Measurements from ENCODE around the gene STAMBPL1.

DNA sequence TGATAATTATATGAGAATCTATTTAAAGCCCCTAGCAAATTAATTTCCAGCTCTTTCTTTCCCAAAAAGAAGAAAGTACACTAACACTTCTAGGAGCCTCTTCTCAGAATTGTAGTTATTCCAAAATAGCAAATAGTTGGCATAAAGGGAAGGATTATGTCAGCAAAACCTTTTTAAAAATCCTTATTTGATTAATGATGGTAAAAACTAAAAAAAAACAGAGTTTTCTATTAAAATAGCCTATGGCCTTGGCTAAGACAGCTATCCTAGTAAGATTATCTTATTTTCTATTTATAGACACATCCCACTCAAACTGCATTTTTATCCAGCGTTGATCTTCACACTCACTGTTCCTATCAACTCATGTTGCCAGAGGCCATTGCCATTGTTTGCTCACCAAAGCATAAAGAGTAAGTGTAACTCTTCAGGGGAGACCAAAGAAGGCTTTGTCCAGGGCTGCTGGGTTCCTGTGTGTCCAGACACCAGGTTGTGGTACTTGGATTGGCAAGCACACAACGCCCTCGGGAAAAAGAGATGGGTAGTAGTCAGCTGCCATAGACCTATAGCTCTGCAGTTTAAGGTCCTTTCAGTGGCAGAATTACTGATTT, 41.0 kb downstream of the STAMBPL1 start:
- TF ChIP-seq, protein P1, sequence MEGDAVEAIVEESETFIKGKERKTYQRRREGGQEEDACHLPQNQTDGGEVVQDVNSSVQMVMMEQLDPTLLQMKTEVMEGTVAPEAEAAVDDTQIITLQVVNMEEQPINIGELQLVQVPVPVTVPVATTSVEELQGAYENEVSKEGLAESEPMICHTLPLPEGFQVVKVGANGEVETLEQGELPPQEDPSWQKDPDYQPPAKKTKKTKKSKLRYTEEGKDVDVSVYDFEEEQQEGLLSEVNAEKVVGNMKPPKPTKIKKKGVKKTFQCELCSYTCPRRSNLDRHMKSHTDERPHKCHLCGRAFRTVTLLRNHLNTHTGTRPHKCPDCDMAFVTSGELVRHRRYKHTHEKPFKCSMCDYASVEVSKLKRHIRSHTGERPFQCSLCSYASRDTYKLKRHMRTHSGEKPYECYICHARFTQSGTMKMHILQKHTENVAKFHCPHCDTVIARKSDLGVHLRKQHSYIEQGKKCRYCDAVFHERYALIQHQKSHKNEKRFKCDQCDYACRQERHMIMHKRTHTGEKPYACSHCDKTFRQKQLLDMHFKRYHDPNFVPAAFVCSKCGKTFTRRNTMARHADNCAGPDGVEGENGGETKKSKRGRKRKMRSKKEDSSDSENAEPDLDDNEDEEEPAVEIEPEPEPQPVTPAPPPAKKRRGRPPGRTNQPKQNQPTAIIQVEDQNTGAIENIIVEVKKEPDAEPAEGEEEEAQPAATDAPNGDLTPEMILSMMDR (IDR thresholded peaks at IDR 0.05; ENCODE audit: extremely low read depth in 1 of 2, insufficient read depth in 1 of 2, low read depth in 1 of 2, low read length in 2 of 2) = no peak
- TF ChIP-seq POLR2A (IDR thresholded peaks at IDR 0.05; ENCODE audit: low read depth, low read length) (no peak), POLR2AphosphoS5 (IDR thresholded peaks at IDR 0.05; ENCODE audit: insufficient read depth, low read depth, low read length) (no peak)

Measured in endothelial cell of umbilical vein (primary cell).